D721Med (cell line): ENCODE measurements around the gene NRXN2.

ENCODE experiments used
- DNase-seq: peaks from one replicate; pipeline ENCODE4 v3.0.0; 2011; ENCODE audit warnings: low spot score; ENCODE audit not compliant: insufficient read length
- FAIRE-seq: peaks from 2 replicates; lab custom pipeline; 2011; peaks lifted over from hg19 to GRCh38; lab: Jason Lieb, UNC
- TF ChIP-seq, protein P1 (sequence below): IDR thresholded peaks from 2 replicates; pipeline ENCODE4 v1.5.1; 2012; ENCODE audit warnings: mild to moderate bottlenecking, control low read depth; ENCODE audit not compliant: insufficient read depth; ENCODE audit errors: missing control alignments

Gene NRXN2

GRCh38 chr11:64687643-64688533, 35.1 kb downstream of the NRXN2 start:
- DNase-seq (no peak), FAIRE-seq (no peak)
- TF ChIP-seq, protein P1, sequence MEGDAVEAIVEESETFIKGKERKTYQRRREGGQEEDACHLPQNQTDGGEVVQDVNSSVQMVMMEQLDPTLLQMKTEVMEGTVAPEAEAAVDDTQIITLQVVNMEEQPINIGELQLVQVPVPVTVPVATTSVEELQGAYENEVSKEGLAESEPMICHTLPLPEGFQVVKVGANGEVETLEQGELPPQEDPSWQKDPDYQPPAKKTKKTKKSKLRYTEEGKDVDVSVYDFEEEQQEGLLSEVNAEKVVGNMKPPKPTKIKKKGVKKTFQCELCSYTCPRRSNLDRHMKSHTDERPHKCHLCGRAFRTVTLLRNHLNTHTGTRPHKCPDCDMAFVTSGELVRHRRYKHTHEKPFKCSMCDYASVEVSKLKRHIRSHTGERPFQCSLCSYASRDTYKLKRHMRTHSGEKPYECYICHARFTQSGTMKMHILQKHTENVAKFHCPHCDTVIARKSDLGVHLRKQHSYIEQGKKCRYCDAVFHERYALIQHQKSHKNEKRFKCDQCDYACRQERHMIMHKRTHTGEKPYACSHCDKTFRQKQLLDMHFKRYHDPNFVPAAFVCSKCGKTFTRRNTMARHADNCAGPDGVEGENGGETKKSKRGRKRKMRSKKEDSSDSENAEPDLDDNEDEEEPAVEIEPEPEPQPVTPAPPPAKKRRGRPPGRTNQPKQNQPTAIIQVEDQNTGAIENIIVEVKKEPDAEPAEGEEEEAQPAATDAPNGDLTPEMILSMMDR: no peak

- DNase-seq (no peak), FAIRE-seq (no peak)
- TF ChIP-seq, protein P1: no peak
Observed at GRCh38 chr11:64687204-64687603, 35.8 kb downstream of the NRXN2 start.

- TF ChIP-seq, protein P1: no peak
- no peak for FAIRE-seq
- DNase-seq: no peak
Observed at GRCh38 chr11:64686466-64687170, 36.4 kb downstream of the NRXN2 start.

DNA sequence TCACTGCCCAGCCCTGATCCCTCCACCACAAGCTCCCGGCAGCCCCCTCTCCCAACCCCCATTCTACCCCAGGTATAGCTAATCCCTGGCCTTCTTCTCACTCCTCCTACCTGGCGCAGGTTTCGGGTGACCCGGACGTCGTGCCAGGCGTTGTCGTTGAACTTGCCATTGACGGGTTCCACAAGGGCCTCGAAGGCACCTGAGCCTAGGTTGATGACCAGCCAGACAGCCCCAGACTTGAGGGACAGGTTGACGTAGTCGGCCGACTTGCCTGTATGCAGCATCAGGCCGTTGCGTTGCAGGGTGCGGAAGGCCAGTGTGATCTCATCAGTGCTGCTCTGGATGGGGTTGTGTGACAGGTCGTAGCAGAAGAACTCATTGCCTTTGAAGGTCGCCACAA, 37.5 kb downstream of the NRXN2 start:
- DNase-seq (no peak), FAIRE-seq (no peak)
- TF ChIP-seq, protein P1: no peak

GRCh38 chr11:64684357-64684756, 38.6 kb downstream of the NRXN2 start:
- TF ChIP-seq, protein P1: no peak
- no peak for DNase-seq
- no peak for FAIRE-seq

DNA sequence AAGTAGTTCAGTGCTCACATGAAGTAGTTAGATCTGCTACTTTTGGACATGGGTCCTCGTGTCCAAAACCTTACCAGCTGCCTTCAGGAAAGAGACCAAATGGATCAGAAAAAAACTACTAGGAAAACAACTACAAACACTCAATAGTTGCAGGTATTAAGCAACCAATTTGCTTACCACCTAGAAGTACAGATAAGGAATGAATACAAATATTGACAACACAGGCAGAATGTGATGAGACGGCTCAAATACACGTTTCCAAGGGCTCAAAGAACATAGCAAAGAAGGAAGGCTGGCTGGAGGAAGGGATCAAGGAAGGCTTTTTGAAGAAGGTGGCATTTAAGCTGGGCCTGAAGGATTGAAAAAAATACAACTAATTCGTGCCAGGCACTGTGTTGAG, 41.8 kb downstream of the NRXN2 start:
- DNase-seq: no peak
- TF ChIP-seq, protein P1: no peak

DNA sequence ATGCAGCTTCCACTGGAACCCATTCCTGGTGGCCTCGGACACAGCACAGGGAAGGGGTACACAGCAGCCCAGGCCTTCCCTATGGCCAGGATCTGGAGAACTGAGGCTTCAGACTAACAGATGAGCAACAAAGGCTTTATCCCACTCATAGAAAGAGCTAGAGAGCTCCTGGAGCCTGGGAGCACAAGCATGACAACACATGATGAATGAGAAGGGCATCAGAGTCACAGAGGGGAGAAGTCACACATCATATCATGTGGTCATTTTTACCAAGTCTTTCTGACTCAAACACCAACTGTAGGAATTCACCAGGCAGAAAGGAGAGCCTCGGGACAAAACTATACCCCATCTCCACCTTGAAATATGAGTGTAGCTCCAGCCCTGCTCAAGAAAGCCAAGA, 43.2 kb downstream of the NRXN2 start:
- TF ChIP-seq, protein P1: no peak
- FAIRE-seq (no peak), DNase-seq (no peak)

More for the DNA sequence above, 41.8 kb downstream of the NRXN2 start:
- FAIRE-seq: no peak
